Body of pancreas (tissue), 4 donors: ENCODE measurements around the gene PPP6C.

Experiments
- POLR2A ChIP-seq, 3 donors: fragments of 450-650 bp; IDR thresholded peaks; one replicate each; pipeline ENCODE4 v1.6.1; 2016; ENCODE audit warnings: antibody characterized with exemption in 3 of 3, mild to moderate bottlenecking in 2 of 3
- TF ChIP-seq, protein P1 (sequence below), 7 experiments: fragments of 450-650 bp in 4 of 7; fragments of 200-600 bp in 3 of 7; sonication (generic) in 3 of 7; IDR thresholded peaks; one replicate each; pipeline ENCODE4 v1.5.1; 2016 to 2019; ENCODE audit warnings: antibody characterized with exemption in 7 of 7

DNA sequence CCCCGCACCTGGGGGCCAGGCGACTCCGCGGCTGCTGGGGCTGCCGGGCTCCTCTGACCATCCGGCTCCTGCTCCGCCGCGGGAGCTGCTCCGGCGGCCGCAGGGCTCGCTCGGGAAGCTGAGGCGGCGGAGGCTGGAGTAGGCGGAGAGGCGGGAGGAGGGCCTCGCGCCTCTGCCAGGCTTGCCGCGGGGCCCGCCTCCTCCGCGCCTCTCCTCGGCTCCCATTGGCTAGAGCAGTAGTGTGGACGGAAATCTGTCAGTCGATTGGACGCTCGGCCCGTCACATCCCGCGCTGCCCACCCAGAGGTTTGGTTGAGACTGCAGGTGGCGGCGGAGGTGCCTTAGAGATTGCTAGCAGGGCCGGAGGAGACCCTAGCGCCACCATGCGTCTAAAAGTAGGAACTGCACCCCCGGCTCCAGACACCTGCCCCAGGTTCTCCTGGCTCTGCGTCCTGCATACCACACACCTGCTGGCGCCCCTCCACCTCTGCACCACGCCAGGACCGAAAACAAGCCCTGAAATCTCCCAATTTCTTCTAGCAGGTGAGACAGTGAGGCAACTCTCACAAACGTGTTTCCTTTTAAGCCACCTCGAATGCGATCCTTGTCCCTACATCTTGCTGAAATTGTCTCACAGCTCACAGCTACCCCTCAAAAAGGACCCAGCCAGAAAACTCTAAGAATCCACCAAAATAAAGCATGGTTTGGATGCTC is 46.1 kb downstream of the PPP6C start, which contains the start of gene SCAI:
- TF ChIP-seq, protein P1, sequence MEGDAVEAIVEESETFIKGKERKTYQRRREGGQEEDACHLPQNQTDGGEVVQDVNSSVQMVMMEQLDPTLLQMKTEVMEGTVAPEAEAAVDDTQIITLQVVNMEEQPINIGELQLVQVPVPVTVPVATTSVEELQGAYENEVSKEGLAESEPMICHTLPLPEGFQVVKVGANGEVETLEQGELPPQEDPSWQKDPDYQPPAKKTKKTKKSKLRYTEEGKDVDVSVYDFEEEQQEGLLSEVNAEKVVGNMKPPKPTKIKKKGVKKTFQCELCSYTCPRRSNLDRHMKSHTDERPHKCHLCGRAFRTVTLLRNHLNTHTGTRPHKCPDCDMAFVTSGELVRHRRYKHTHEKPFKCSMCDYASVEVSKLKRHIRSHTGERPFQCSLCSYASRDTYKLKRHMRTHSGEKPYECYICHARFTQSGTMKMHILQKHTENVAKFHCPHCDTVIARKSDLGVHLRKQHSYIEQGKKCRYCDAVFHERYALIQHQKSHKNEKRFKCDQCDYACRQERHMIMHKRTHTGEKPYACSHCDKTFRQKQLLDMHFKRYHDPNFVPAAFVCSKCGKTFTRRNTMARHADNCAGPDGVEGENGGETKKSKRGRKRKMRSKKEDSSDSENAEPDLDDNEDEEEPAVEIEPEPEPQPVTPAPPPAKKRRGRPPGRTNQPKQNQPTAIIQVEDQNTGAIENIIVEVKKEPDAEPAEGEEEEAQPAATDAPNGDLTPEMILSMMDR (IDR thresholded peaks at IDR 0.05), result peak; percentile 98 to 100 (median 99)
- TF ChIP-seq POLR2A (IDR thresholded peaks at IDR 0.05), result peak; percentile 33 to 67 (median 62)
